SK-N-MC (cell line): ENCODE measurements around the gene WDR47.

Experiments used
- EZH2 ChIP-seq: fragments of 200-600 bp; sonication (generic); IDR thresholded peaks from one replicate; pipeline ENCODE4 v1.6.1; 2017; ENCODE audit warnings: antibody characterized with exemption
- POLR2AphosphoS5 ChIP-seq: IDR thresholded peaks from 2 replicates; pipeline ENCODE4 v1.6.1; 2012; ENCODE audit warnings: mild to moderate bottlenecking, low read depth, low read length, borderline replicate concordance

- no peak for TF ChIP-seq POLR2AphosphoS5
- TF ChIP-seq EZH2, result no peak
These were observed 24.8 kb downstream of the WDR47 start for GRCh38 chr1:109017134-109017533.
